Posterior cingulate gyrus (tissue), 11 donors: ENCODE measurements around the gene B4GALT6.

Experiments
- DNase-seq, 10 donors: peaks; one replicate each; pipeline versions ENCODE4 v3.0.0 to v3.0.0-alpha.2; 2020 to 2021; ENCODE audit warnings: mixed read lengths in 3 of 10
- intact Hi-C: fragments of 100-400 bp; cut with DNase I; formaldehyde crosslinking; loops from one replicate; pipeline ENCODE4 v1.15.1; 2023

B4GALT6 gene

GRCh38 chr18:31603315-31603714 lies 81.1 kb downstream of the B4GALT6 start:
- intact Hi-C loops, result no loop called here
- no peak for DNase-seq

- intact Hi-C loops, result no loop called here
- no peak for DNase-seq
Measured at GRCh38 chr18:31598021-31598805, 86.2 kb downstream of the B4GALT6 start.

GRCh38 chr18:31596081-31596872 lies 88.1 kb downstream of the B4GALT6 start:
- intact Hi-C loops, result no loop called here
- DNase-seq, result no peak

DNA sequence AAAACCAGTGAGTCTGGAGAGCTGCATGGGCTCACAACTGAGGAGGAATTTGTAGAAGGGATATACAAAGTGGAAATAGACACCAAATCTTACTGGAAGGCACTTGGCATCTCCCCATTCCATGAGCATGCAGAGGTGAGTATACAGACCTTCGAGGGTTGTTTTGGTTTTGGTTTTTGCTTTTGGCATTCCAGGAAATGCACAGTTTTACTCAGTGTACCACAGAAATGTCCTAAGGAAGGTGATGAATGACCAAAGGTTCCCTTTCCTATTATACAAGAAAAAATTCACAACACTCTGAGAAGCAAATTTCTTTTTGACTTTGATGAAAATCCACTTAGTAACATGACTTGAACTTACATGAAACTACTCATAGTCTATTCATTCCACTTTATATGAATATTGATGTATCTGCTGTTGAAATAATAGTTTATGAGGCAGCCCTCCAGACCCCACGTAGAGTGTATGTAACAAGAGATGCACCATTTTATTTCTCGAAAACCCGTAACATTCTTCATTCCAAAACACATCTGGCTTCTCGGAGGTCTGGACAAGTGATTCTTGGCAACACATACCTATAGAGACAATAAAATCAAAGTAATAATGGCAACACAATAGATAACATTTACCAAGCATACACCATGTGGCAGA lies 89.1 kb downstream of the B4GALT6 start:
- intact Hi-C loops, result no loop called here
- no peak for DNase-seq

DNA sequence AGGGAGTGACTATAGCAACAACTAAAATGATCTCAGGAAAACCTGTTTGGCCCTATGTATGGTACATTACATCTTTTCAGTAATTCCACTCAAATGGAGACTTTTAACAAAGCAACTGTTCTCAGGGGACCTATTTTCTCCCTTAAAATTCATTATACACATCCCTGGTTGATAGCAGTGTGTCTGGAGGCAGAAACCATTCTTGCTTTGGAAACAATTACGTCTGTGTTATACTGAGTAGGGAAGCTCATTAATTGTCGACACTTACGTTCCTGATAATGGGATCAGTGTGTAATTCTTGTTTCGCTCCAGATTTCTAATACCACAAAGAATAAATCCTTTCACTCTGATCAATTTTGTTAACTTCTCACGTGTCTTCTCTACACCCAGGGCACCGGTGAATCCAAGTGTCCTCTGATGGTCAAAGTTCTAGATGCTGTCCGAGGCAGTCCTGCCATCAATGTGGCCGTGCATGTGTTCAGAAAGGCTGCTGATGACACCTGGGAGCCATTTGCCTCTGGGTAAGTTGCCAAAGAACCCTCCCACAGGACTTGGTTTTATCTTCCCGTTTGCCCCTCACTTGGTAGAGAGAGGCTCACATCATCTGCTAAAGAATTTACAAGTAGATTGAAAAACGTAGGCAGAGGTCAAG lies 91.7 kb downstream of the B4GALT6 start:
- intact Hi-C loops, result no loop called here
- no peak for DNase-seq

GRCh38 chr18:31591628-31592027 lies 92.8 kb downstream of the B4GALT6 start, which contains the start of gene TTR:
TTR (plus strand) TSS chr18:31591877; CDS start chr18:31591903, 26 bp downstream.
- DNase-seq, result no peak
- intact Hi-C loops, result no loop called here

GRCh38 chr18:31591113-31591512 lies 93.3 kb downstream of the B4GALT6 start:
- no peak for DNase-seq
- intact Hi-C loops, result no loop called here

- intact Hi-C loops, result no loop called here
- no peak for DNase-seq
Measured at GRCh38 chr18:31590570-31590969, 93.8 kb downstream of the B4GALT6 start.

DNA sequence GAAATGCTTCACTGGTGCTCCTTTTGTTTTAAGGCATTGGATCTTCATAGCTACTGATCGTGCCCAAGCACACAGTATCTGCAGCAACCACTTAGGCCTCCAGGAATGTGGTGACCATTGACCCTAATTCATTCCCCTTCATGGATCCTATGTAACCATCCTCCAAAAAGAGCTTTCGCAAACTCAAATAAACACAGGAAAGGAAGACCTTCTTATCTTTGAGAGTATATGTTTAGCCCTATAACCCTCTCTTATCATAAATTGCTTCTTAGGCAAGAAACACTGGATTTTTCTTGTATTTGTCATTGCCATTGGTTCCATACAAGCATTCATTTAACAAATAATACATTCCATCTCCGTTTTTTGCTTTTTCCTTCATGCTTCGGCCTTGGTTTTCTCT lies 96.9 kb downstream of the B4GALT6 start:
- DNase-seq, result no peak
- intact Hi-C loops, result no loop called here

DNA sequence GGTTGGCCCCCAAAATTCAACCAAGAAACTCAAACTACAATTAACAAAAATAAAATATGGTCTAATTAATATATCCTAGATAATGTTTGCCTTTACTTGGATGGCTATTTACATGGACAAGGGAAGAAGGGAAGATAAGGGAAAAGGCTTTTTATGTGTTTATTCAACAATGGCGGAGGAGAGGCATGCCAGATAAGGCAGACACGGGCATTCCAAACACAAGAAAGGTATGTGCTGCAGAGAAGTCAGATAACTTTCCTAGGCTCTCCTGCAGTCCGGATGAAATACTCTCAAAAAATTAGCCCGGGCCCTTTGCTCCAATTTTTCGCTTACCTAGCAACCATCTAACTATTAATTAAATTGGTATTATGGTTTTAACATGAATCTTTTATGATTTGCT lies 97.8 kb downstream of the B4GALT6 start:
- intact Hi-C loops, result no loop called here
- DNase-seq, result no peak

DNA sequence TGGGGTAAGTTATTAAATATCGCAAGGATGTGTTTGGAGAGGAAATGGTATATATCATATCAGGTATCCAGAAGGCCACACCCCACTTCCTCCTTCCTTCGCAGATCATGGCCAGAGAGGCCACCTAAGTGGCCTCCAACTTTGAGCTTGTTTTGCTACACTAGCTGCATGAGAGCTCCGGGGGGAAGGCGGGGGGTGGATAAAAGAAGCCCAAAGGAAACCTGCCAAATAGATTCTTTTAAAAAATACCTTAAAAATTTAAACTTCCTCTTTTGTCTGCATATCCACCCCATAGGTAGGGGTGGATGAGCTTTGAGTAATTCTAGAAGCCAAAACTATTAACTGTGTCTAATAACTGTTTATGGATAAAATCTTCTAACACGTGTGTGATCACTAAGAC lies 98.4 kb downstream of the B4GALT6 start:
- intact Hi-C loops, result no loop called here

GRCh38 chr18:31583185-31583854 lies 101.1 kb downstream of the B4GALT6 start:
- no peak for DNase-seq
- intact Hi-C loops, result no loop called here

More for the DNA sequence above, 98.4 kb downstream of the B4GALT6 start:
- no peak for DNase-seq

DNA sequence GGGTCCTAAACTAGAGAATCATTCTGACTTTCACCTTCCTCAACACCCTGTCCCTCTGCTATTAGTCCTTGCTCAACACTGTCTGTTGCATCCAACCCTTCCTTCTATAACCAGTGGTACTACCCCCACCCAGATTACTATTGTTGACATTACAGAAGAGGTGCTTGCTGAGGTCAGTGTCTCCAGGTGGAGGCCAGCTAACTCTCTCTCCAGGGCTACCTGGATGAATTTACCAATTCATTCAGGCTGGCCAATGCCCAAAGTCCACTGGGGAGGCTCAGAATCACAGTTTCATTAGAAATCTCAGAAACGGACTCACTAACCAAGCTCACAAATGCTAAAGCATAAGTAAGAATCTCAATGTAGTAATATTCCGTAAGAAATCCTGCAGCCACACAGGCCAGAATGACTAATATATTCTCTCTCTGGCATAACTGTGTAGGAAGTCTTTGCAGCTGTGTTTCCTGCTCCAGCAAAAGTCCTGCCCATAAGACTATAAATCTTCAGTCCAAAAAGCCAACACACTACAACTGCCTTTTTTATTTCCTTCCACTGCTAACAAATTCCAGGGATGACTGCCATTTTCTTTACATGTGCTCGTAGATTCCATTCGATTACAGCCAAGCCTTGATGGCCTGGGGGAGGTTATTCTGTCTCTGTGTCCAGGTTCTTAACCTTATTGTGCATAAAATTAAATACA lies 102.7 kb downstream of the B4GALT6 start:
- DNase-seq, result no peak
- intact Hi-C loops, result no loop called here

DNA sequence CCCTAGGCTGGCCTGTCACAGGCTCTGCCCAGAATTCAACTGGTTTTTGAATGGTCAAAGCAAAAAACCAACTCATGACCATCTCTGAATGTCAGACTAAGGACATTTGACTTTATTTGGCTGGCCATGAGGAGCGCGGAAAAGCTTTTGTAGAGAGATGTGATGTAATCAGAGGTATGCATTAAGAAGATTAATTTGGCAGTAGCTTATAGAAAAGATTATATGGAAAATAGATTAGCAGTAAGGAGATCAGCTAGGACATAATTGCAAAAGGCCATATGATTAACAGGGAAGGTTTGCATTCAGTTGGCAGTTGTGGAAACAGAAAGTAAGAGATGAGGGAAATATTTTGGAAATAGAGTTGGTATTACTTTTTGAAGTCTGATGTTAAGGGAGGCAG lies 105.0 kb downstream of the B4GALT6 start:
- intact Hi-C loops, result no loop called here
- DNase-seq, result no peak

GRCh38 chr18:31578126-31578525 lies 106.3 kb downstream of the B4GALT6 start:
- intact Hi-C loops, result no loop called here
- peak in 1 of 10 donors; percentile 7 for DNase-seq

GRCh38 chr18:31577195-31577594 lies 107.2 kb downstream of the B4GALT6 start:
- intact Hi-C loops, result no loop called here
- DNase-seq, result no peak

GRCh38 chr18:31576670-31577069 lies 107.7 kb downstream of the B4GALT6 start:
- intact Hi-C loops, result no loop called here
- no peak for DNase-seq

GRCh38 chr18:31575515-31576257 lies 108.7 kb downstream of the B4GALT6 start:
- no peak for DNase-seq
- intact Hi-C loops, result no loop called here

DNA sequence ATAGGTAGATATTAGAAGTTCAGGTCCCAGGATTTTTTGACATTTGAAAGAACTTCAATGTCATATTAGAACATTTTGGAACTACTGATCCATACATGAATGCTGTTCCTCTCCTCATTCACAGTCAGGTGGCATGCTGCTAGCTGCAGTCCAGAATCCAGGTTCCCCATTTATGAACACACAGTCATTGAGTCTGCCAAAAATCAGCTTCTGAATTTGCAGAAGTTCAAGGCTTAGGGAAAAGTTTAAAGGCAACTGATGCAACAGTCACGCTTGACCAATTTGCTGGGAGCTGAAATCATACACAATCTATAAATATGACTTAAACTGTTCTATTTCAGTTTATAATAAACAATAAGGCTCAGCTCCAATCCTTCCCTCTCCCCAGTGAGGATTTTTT lies 110.0 kb downstream of the B4GALT6 start:
- intact Hi-C loops, result no loop called here
- no peak for DNase-seq
